Psoas muscle (tissue), 8 donors: Measurements from ENCODE around the gene DUS3L. TPM values are rescaled to one million over a fixed set of nuclear protein-coding genes. Genes with fewer than 3 reads are reported as not detected.

Source experiments
- ATAC-seq, 4 donors: fragments of 200-7000 bp; cut with Tn5 transposase; one replicate each; pipeline ENCODE4 v1.9.1; 2020; ENCODE audit warnings: moderate library complexity in 3 of 4, mild to moderate bottlenecking in 2 of 4
- DNase-seq, 2 donors: peaks; one replicate each; pipeline ENCODE4 v3.0.0-alpha.2; 2020
- H3K27ac ChIP-seq: fragments of 200-600 bp; one replicate; pipeline ENCODE4 v1.8.0; 2022
- H3K27me3 ChIP-seq, 3 donors: fragments of 200-600 bp in 1 of 3; one replicate each; pipeline versions ENCODE4 v1.6.1 to v1.8.0; 2013 to 2022; ENCODE audit warnings: low read length in 2 of 3, mild to moderate bottlenecking in 2 of 3, moderate library complexity in 1 of 3; ENCODE audit not compliant: insufficient read depth in 3 of 3
- H3K36me3 ChIP-seq, 2 donors: fragments of 200-600 bp in 1 of 2; one replicate each; pipeline versions ENCODE4 v1.6.1 to v1.8.0; 2013 to 2022; ENCODE audit warnings: low read depth in 1 of 2, mild to moderate bottlenecking in 1 of 2, moderate library complexity in 1 of 2; ENCODE audit not compliant: insufficient read depth in 1 of 2
- H3K4me1 ChIP-seq: fragments of 200-600 bp; one replicate; pipeline ENCODE4 v1.8.0; 2022
- H3K4me3 ChIP-seq: fragments of 200-600 bp; one replicate; pipeline ENCODE4 v1.8.0; 2022; ENCODE audit warnings: mild to moderate bottlenecking
- H3K9me3 ChIP-seq: fragments of 200-600 bp; one replicate; pipeline ENCODE4 v1.8.0; 2022
- WGBS, 3 donors: extraction: QIAGEN DNeasy Blood & Tissue Kit; methylation state at CpG; one replicate each; pipeline versions ENCODE4 v1.1.6 to v1.1.7; 2013; 5-methylcytosine and 5-hydroxymethylcytosine counted together
- intact Hi-C, 2 donors: fragments of 100-400 bp; cut with DNase I; formaldehyde crosslinking; loops; one replicate each; pipeline versions ENCODE4 v1.11.0 to v1.14.2; 2022
- polyA plus RNA-seq, 3 donors: library from polyadenylated mRNA; stranded (reverse); fragments of 200-250 nt; gene quantifications; one replicate each; pipeline ENCODE4 v1.2.3, GENCODE V29; 2013
- total RNA-seq, 4 donors: library from RNA; stranded (reverse); fragmentation: NEBNext Ultra II Directional in 2 of 4; extraction: Animal tissue kit (Norgen Biotek cat#: 25700) in 2 of 4; gene quantifications; one replicate each; pipeline versions ENCODE4 v1.2.1 to v1.2.4, GENCODE V29; 2021 to 2023
- TF ChIP-seq, protein P1 (sequence below): fragments of 200-600 bp; IDR thresholded peaks from one replicate; pipeline ENCODE4 v1.8.0; 2022; ENCODE audit warnings: antibody characterized with exemption
- donor health status: healthy with polysubstance abuse.
- donor health status: DM: no; HTN: no; CAD: no; lungs with moderate emphysema.
- donor health status: Bipolar disorder and iron deficiency.
- donor health status: healthy.
- donor health status: DM: yes; HTN: yes; CAD: no.
- donor health status: DM: no; HTN: no; CAD: no.
- donor health status: DM: no; HTN: no; CAD: no.
- donor health status: DM: yes; HTN: yes; CAD: no.

DUS3L gene
- total and polyA plus RNA-seq, 7 donors, result 13.4 to 40.1 (median 23.2) TPM

- Histone ChIP-seq H3K4me1 (no peaks in the 10 kb centered on the region), H3K36me3 (no peaks in the 10 kb centered on the region), H3K4me3 (no peak overlapping the region), H3K27ac (no peak overlapping the region), H3K27me3 (peaks cover 0 to 84% (median 32%) of the 10 kb centered on the region in 3 donors), H3K9me3 (no peaks in the 10 kb centered on the region)
- 13 to 15% (median 14%) methylated on average over 22 to 24 of the region's 24 CpGs for WGBS, 3 donors
- TF ChIP-seq, protein P1, sequence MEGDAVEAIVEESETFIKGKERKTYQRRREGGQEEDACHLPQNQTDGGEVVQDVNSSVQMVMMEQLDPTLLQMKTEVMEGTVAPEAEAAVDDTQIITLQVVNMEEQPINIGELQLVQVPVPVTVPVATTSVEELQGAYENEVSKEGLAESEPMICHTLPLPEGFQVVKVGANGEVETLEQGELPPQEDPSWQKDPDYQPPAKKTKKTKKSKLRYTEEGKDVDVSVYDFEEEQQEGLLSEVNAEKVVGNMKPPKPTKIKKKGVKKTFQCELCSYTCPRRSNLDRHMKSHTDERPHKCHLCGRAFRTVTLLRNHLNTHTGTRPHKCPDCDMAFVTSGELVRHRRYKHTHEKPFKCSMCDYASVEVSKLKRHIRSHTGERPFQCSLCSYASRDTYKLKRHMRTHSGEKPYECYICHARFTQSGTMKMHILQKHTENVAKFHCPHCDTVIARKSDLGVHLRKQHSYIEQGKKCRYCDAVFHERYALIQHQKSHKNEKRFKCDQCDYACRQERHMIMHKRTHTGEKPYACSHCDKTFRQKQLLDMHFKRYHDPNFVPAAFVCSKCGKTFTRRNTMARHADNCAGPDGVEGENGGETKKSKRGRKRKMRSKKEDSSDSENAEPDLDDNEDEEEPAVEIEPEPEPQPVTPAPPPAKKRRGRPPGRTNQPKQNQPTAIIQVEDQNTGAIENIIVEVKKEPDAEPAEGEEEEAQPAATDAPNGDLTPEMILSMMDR, result no peak
- intact Hi-C loops, result no loop called here
- ATAC-seq (no peak), DNase-seq (peak in 1 of 2 donors; percentile 40)
Measured at GRCh38 chr19:5826531-5827341, 35.8 kb upstream of the DUS3L start.

DNA sequence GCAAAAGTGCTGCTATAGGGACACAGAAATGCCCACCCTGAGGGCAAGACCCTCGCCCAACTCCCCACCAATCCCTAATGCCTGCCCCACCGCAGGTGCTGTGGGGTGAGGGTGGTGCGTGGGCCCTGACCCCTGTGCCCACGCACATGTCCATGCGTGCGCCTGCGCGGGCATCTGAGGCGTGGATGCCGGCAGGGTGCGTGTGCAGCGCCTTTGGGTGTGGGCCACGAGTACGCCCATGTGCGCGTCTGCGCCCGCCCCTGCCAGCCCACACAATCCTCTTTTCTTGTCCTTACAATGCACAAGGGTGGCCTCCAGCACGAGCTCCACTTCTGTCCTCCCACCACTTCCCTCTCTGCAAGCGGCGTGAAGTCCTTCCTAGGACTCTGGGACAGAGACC is 34.2 kb upstream of the DUS3L start:
- H3K27me3 ChIP-seq, result peaks cover 0 to 76% (median 32%) of the 10 kb centered on the region in 3 donors

GRCh38 chr19:5824751-5825150 is 33.8 kb upstream of the DUS3L start:
- TF ChIP-seq, protein P1, result no peak

More for the DNA sequence above, 34.2 kb upstream of the DUS3L start:
- Histone ChIP-seq H3K9me3 (no peaks in the 10 kb centered on the region), H3K4me3 (no peak overlapping the region), H3K27ac (no peak overlapping the region), H3K4me1 (no peaks in the 10 kb centered on the region), H3K36me3 (no peaks in the 10 kb centered on the region)
- TF ChIP-seq, protein P1, result no peak
- no peak for DNase-seq
- WGBS, 3 donors, result 86 to 90% (median 88%) methylated on average over 18 to 21 of the region's 21 CpGs
- intact Hi-C loops, result no loop called here
- no peak for ATAC-seq

DNA sequence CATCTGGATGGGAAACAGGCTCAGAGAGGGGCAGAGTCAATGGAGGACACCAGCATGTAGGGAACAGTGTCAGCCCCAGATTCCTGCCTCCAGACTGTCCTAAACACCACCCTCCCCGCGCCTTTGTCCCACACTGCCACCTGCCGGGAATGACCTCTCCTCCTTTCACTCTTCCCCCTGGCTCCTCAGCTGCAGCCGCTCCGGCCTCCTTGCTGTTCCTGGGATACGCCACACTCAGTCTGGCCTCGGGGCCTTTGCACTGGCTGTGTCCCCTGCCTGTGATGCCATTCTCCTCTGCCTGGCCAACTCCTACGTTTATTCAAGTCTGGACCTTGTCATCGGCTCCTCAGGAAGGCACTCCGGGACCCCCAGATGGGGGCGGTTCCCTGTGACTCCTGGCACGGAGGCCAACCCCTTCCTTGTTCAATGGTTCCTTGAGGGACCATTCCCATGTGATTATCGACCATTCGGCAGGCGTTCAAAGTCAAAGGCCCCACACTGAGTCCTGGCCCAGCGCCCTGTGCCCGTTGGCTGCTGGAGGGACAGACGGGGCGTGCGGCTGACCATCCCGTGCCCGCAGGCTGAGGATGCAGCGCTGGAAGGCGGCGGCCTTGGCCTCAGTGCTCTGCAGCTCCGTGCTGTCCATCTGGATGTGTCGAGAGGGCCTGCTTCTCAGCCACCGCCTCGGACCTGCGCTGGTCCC is 32.8 kb upstream of the DUS3L start:
- ATAC-seq, result no peak
- H3K9me3 ChIP-seq, result no peaks in the 10 kb centered on the region
- WGBS, 3 donors, result 75 to 81% (median 77%) methylated on average over 30 of the region's 30 CpGs
- H3K27ac ChIP-seq, result no peak overlapping the region
- TF ChIP-seq, protein P1, result no peak
- no peak overlapping the region for H3K4me3 ChIP-seq
- H3K4me1 ChIP-seq, result no peaks in the 10 kb centered on the region
- DNase-seq, result no peak
- H3K27me3 ChIP-seq, result peaks cover 0 to 72% (median 24%) of the 10 kb centered on the region in 3 donors
- H3K36me3 ChIP-seq, result no peaks in the 10 kb centered on the region
- intact Hi-C loops, result no loop called here

More at GRCh38 chr19:5824751-5825150, 33.8 kb upstream of the DUS3L start:
- Histone ChIP-seq H3K36me3 (no peaks in the 10 kb centered on the region), H3K27me3 (peaks cover 0 to 72% (median 29%) of the 10 kb centered on the region in 3 donors), H3K4me1 (no peaks in the 10 kb centered on the region), H3K27ac (no peak overlapping the region), H3K4me3 (no peak overlapping the region), H3K9me3 (no peaks in the 10 kb centered on the region)
- 60 to 63% (median 62%) methylated on average over 10 of the region's 10 CpGs for WGBS, 3 donors
- no peak for DNase-seq
- intact Hi-C loops, result no loop called here
- ATAC-seq, result no peak
